ENCODE results near the gene FAM234B.
"Not testable (repeated sequence)": the region's sequence is repeated elsewhere in the genome, so short reads cannot be mapped to it uniquely, and the experiment has no call there.

The FAM234B gene

GRCh38 chr12:13062669-13063068, 18.5 kb downstream of the FAM234B start:
- no peak for DNase-seq

DNA sequence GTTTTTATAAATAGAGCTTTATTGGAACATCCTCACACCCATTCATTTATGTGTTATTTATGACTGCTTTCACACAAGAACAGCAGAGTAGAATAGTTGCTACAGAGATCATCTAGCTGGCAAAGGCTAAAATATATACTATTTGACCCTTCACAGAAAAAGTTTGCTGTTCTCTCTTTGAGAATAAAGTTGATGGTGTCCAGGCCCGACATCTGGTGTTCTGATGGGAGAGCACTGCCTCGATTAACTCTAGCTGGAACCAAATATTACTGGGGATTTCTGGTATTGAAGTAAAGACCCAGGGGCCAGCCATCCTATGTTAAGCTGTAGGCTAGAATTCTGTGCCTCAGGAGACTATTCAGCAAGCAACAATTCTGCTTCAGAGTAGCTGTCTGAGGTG, 21.8 kb downstream of the FAM234B start:
- DNase-seq: no peak

GRCh38 chr12:13066459-13066858, 22.3 kb downstream of the FAM234B start:
- no peak for DNase-seq

DNA sequence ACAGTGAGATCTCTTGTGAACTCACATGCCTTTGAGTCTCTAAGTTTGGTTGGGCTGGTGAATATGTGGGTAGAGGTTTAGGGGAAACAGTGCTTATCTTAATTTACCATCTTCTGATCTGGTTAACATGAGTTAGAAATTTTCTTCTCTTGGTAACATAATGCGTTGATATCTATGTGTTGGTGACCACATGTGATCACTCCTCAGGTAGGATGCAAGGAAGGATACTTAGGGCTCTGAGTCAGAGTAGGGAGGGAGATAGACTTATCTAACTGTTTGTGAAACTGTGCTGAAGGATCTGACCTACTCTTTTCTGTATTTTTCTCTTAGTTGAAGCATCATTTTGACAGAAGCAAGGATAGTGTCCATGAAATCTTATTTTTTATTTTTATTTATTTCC, 23.1 kb downstream of the FAM234B start:
- DNase-seq: no peak

DNA sequence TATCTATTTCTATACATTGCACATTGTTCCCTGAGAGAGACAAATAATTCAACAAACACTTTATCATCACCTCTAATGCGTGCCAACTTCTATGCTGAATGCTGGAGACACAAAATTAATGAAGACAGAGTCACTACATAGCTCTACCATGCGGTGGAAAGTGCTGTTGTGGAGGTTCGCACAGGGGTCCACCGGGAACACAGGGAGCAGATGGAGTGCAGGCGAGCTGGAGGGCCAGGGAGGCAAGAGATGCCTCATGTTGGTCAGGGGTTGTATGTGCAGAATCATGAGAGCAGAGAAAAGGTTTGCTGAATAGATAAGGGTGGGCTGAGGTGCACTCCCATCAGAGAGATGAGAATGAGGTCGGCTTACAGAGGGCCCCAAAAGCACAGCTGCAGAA, 25.2 kb downstream of the FAM234B start:
- no peak for DNase-seq

DNA sequence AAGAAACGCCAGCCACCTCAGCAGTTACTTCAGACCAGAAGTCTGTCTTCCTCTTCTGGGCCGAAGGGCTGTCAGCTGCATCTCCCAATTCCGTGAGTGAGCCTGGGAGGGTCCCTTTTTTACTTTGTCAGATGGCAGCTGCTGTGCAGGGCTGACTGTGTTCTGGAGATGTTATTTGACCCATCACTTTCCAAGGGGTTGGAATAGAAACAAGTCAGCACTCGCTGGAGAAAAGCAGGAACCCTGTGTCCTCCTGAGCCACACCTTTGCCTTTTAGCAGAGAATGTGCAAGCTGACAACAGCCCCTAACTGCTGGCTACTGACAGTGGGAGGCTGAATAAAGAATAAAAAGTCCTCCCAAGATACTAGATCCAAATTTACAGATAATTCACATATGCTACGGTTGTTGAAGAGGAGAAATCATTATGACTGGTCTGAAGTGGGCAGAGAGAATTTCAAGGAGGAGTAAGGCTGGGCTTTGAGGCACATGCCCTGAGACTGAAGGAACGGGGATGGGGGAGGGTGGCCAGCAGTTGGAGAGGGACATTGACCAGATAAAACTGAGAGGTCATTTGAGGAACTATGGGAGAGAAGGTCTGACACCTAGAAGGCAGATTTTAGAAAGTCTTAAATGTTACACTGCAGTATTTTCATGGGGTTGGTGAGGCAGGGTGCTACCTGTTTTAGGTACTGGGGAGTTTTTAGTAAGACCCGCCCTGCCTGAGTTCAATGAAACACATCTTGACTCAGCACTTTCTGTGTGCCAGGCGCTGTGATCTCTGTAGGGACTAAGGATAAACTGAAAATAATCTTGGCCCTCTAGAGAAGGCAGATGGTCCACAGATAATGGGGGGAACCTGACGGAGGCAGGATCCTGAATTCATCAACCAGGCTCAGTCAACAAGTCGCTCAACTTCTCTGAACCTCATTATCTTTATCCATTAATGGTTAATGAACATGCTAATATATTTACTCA, 27.4 kb downstream of the FAM234B start:
- DNase-seq: no peak

DNA sequence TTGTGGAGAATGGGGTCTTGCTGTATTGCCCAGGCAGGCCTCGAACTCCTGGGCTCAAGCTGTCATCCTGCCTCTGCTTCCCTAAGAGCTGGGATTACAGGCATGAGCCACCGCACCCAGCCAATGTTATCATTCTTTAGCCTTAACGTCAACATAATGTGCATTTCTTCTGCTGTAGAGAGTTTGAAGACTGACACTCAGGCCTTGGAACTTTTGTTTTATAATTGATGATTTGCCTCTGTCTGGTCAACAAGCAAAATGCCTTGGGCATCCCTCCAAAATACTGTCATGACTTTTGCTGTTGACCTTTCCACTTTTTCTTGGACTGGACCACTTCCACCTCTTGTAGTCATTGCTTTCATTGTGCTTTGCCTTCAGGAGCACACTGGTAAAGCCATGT, 29.0 kb downstream of the FAM234B start:
- DNase-seq: no peak

- no peak for DNase-seq
Measured at GRCh38 chr12:13074396-13075117, 30.4 kb downstream of the FAM234B start.

- no peak for DNase-seq
Measured at GRCh38 chr12:13075118-13075480, 30.9 kb downstream of the FAM234B start.

DNA sequence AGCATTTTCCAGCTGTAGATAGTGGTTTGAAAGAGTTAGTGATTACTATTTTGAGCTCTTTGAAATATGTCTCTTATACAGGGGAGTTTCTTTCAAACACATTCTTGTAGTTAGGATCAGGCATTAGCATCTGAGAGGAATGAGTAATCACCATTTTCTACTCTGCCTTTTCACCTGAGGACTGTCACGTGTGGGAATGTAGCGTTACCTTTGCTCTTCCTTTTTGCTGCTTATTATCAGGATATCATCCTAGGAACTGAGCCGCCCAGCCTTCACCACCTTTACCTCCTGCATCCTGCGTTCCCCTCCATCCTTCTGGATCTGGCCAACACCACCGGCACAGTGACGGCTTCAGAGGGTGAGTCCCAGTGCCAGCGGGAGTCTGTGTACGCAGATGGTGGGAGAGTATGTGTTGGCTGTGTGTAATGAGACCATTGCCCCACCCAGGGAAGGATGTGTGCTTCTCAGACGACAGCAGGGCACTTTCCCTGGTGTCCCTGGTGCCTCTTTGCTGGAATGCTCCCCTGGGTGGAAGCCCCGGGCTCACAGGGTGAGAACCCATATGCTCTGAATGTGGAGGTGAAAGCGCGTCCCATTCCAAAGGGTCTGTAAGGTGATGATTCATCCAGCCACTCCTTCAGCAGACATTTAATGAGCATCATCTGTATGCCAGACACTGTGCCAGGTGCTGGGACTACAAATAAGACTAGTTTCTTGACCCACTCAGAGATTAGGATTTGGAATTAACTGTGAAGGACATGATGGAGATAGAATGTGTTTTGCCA, 31.8 kb downstream of the FAM234B start:
- no peak for DNase-seq

DNA sequence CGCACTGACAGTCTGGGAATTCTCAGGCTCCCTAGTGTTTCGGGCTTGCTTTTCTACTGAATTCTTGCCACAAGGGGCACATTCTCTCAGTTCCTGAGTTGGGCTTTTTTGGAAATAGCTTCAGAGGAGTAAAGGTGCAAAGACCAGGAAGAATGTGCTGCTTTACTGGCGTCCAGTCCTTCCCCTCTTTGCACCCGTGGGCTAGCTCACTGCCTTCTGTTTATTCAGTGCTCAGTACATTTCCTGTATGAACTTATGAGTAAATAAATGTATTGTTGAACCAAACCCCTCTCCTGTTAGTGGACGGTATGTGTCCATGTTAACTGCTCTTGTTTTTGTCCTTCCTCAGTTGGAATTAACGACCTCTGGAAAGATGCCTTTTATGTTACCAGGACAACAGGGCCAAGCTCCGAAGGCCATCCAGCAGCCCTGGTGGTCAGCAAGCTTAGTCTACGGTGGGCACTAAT, 35.3 kb downstream of the FAM234B start:
- DNase-seq: no peak

DNA sequence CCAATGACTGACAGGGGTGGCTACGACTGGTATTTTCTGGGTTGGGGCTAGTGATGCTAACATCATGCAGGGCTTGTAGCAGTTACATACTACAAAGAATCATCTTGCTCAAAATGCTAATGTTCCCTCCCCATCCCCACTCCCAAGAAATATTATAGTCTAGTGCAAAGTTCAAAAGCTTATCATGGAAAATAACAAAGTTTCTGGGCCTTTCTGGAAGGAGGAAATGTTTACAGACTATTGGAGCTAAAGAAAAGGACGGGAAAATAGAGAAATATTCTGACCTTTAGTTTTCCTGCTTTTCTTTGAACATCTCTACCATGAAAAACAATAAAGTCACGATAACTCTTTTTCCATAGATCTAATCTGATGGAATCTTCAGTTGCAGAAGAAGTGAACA, 36.1 kb downstream of the FAM234B start:
- DNase-seq: no peak

DNA sequence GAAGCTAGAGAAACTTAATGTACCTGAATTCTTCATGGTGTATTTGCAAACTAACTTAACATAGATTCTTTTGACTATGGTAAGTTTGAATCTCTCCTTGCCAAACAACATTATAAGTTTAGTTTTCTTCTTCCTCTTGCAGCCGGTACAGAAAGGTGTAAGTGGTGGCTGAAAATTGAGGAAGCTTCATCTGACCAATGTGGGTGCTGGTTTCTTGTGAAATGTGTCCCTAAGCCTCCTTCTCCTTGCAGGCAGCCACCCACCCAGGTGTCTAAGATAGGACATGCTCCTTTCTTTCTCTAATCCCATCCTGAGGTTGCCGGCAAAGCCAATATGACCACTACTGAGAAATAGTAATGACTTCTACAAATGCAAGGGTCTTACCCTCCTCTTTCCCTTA, 38.7 kb downstream of the FAM234B start:
- no peak for DNase-seq

DNA sequence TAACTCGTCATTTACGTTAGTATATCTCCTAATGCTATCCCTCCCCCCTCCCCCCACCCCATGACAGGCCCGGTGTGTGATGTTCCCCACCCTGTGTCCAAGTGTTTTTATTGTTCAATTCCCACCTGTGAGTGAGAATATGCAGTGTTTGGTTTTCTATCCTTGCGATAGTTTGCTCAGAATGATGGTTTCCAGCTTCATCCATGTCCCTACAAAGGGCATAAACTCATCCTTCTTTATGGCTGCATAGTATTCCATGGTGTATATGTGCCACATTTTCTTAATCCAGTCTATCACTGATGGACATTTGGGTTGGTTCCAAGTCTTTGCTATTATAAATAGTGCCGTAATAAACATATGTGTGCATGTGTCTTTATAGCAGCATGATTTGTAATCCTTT, 39.5 kb downstream of the FAM234B start:
- DNase-seq: not testable (repeated sequence)

DNA sequence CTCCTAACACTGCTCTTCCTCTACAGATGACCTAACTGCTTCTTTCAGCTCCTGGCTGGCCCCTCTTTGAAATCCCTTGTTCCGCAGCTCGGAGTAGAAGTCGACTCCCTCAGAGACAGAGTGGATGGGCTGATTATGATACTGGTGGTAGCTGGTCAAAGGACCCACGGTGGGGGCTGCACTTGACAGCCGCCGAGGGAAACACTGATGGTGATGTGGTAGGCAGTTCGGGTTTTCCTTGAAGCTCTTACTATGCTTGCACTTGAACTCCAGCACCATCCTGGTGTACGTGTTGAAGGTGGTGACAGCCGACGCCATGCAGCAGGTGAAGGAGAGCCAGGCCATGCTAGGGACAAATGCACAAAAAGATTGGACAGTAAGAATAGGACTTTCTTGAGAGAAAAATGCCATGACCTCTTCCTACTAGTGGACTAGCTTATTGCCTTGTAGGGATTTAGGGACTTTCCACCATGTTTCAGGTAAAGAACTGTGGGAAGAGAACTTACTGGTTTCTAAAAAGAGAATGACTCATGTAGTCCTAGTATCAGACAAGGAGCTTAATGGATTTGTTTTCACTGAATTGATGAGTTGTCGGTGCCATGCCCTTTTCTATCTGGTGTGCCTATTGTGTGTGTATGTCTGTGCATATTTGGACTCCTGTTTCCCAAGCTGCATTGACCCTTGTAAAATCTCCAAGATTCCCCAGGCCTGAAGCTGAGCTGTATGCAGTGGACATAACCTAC, 40.9 kb downstream of the FAM234B start:
- DNase-seq: no peak

- no peak for DNase-seq
Measured at GRCh38 chr12:13085968-13086686, 41.9 kb downstream of the FAM234B start.

DNA sequence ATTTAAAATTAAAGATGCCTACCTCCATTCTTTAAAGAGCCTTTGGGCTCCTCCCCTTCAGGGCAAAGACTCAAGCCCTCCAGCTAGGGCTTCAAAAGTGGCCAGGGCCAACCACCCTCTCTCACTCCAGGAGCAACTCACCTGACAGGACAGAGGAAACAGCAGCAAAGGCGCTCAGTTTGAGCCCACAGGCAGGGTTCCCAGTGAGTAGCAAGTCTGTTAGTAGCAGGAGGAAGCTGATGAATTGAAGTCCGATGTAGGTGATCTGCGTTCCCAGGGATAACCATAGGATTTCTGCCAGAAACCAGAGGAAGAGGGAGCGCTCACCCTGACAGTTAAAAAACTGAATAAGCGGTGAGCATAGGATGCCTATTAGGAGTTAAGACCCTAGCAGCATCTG, 43.6 kb downstream of the FAM234B start:
- DNase-seq: no peak

GRCh38 chr12:13088496-13088895, 44.3 kb downstream of the FAM234B start:
- DNase-seq: no peak

DNA sequence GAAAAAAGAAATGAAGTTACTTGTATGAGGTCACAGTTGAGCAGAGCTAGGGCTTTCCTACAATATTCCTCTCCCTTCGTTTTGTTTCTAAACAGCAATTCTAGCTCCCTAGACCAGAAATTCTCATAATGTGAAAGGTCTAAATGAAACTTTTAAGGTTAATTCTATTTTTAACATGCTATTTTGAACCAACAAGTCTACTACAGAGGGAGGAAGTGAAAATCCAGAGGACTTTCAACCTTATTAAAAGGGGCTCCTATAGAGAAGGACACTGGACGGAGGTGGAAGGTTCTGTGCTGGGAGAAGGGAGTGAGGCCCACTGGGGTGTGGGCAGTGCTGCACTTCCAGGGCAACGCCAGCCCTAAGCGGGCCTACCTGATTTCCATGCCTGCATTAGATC, 45.9 kb downstream of the FAM234B start:
- DNase-seq: no peak

DNA sequence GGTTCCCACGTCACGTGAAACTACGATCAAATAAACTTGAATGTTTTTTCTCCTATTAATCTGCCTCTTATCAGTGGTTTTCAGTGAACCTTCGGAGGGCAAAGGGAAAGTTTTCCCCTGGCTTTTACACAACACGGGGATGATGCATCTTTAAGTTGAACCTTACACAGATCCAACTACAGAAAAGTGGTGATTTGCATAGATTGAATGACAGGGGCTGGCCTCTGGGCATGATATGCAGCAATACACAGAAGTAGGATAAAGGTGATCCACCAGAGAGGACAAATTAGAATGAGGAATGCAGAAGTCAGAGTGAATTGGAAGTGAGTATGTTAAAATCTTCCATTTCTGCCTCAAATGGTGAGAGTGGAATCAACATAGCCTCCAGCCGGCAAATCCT, 47.7 kb downstream of the FAM234B start:
- DNase-seq: no peak

DNA sequence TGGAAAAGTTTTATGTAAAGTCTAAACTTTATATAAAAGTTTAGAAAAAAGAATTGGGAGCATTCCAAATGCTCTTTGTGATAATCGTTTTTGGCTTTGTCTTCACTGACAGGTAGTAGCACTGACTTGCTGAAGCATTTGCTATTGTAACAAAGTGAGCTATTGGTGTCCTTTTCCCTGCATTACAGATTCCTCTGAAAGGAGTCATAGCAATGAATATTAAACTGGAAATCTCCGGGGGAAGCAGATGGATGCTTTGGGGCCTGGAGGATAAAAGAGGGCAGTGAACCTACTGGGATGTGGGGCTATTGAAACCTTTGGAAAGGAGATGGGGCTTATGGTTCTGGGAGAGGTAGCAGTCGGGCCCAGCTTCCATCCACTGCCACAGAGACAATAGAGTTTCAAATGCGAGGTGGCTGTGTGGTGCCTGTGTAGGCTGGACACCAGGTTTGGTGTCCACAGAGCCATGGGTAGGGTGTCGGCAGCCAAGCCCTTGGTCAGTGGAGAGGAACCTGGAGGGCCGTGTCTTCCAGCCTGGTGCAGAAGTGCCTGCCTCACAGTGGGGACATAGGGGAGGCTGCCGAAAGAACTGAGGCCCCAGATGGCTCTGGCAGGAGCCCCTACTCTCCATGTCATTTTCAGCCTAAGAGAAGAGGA, 49.1 kb downstream of the FAM234B start:
- DNase-seq: no peak
